Activated T-helper 2 cell treated with anti-CD3 and anti-CD28 coated beads, Interferon-gamma antibody, Interleukin-2, Interleukin-4, amounts not matched to agents 10 μg/mL and 5 μg/mL and 100 μg/mL, durations not matched to agents 14 hours and 24 hours and 36 hours (primary cell): ENCODE results near the gene NXPH3. TPM values are rescaled to one million over a fixed set of nuclear protein-coding genes. Genes with fewer than 3 reads are reported as not detected.

Experiments used
- DNase-seq: peaks from one replicate; pipeline ENCODE4 v3.0.0; 2021; ENCODE audit warnings: low spot score
- H3K27ac Mint-ChIP-seq: one replicate; pipeline ENCODE4 v1.8.0; 2021; ENCODE audit warnings: mixed read lengths
- H3K27me3 Mint-ChIP-seq: one replicate; pipeline ENCODE4 v1.8.0; 2021; ENCODE audit warnings: low read depth, mixed read lengths
- H3K36me3 Mint-ChIP-seq: one replicate; pipeline ENCODE4 v1.8.0; 2021; ENCODE audit warnings: low read depth, mixed read lengths
- H3K4me1 Mint-ChIP-seq: one replicate; pipeline ENCODE4 v1.8.0; 2021; ENCODE audit warnings: low read depth, mixed read lengths
- H3K4me3 Mint-ChIP-seq: one replicate; pipeline ENCODE4 v1.8.0; 2021; ENCODE audit warnings: low read depth, mild to moderate bottlenecking, moderate library complexity, mixed read lengths
- H3K9me3 Mint-ChIP-seq: one replicate; pipeline ENCODE4 v1.8.0; 2021; ENCODE audit warnings: mixed read lengths
- intact Hi-C: fragments of 100-400 bp; cut with micrococcal nuclease; formaldehyde crosslinking; loops from one replicate; pipeline ENCODE4 v1.15.1; 2023
- total RNA-seq: library from RNA; stranded (reverse); gene quantifications from 2 replicates; pipeline ENCODE4 v1.2.3, GENCODE V29; 2022

Gene NXPH3
- total RNA-seq, 1 donor from 2014 or later: 0.21 TPM

DNA sequence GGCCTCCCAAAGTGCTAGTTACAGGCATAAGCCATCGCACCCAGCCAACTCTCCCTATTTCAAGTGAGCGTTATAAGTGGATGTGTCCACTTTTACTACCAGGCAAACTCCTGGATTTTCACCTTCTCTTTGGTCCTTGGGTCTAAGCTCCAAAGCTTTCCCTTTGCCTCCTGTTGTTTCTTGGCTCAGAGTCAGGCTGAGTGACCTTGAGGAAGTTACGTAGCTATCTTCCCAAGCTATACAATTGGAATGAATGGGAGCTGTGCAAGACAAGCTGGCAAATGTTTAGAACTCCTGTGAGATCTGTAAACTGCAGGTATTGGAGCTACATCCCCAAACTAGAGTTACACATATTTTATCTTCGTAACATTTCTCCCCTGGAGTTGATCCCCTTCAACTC lies 20.3 kb downstream of the NXPH3 start:
- no peak for DNase-seq
- intact Hi-C loops: no loop called here
- Mint-ChIP-seq H3K4me3 (no peak overlapping the region), H3K27me3 (no peaks in the 10 kb centered on the region), H3K9me3 (no peaks in the 10 kb centered on the region), H3K36me3 (peaks cover 37% of the 10 kb centered on the region), H3K27ac (no peak overlapping the region), H3K4me1 (peaks cover 7% of the 10 kb centered on the region)

DNA sequence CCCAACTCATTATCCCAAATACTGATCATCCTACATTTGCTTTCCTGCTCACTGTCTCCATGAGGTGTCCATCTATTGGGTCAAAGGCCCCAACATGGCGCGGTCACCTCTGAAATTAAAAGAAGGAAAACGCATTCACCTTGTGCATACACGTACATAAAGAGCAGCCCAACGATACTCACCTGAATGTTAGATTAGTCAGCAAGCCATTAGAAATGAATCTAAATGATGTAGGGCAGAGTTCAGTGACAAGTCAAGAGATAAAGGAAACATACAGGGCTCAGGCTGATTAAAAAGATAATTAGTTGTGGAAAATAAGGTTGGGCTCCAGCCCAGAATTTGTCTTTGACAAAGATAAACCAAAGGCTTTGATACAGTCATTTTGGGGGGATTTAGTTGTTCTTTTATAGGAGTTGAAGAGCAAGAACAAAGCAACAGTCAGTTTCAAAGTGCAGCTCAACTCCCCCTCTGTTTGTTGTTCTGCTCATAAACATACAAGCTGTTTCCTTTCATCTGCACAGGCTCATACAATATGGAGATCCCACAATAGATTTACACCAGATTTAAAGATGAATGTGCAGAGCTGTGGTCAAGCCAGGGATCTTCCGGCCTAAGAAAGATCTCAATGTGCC lies 21.1 kb downstream of the NXPH3 start:
- peaks cover 45% of the 10 kb centered on the region for H3K36me3 Mint-ChIP-seq
- H3K4me3 Mint-ChIP-seq: no peak overlapping the region
- H3K4me1 Mint-ChIP-seq: peaks cover 7% of the 10 kb centered on the region
- H3K27me3 Mint-ChIP-seq: no peaks in the 10 kb centered on the region
- no peaks in the 10 kb centered on the region for H3K9me3 Mint-ChIP-seq
- no peak overlapping the region for H3K27ac Mint-ChIP-seq
- intact Hi-C loops: no loop called here
- DNase-seq: no peak

DNA sequence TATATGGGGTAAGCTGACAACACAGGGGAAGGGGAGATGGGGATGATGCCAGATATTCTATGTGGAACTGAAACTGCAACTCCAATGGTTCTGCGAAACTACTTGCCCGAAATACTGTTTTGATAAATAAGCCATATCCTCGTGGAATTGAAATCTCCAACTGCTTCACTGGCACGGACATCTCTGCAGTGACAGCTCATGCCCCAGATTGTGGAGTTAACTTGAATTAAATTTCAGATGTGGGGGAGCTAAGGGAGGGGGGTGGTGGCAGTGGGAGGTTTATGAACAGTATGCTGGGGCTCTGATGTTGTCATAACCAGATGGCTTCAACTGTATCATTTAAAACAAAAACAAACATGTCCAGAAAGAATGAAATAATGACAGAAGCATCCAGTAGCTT lies 21.8 kb downstream of the NXPH3 start:
- H3K27ac Mint-ChIP-seq: no peak overlapping the region
- H3K36me3 Mint-ChIP-seq: peaks cover 49% of the 10 kb centered on the region
- H3K9me3 Mint-ChIP-seq: no peaks in the 10 kb centered on the region
- H3K4me1 Mint-ChIP-seq: peaks cover 7% of the 10 kb centered on the region
- DNase-seq: no peak
- H3K27me3 Mint-ChIP-seq: no peaks in the 10 kb centered on the region
- no peak overlapping the region for H3K4me3 Mint-ChIP-seq
- intact Hi-C loops: no loop called here

DNA sequence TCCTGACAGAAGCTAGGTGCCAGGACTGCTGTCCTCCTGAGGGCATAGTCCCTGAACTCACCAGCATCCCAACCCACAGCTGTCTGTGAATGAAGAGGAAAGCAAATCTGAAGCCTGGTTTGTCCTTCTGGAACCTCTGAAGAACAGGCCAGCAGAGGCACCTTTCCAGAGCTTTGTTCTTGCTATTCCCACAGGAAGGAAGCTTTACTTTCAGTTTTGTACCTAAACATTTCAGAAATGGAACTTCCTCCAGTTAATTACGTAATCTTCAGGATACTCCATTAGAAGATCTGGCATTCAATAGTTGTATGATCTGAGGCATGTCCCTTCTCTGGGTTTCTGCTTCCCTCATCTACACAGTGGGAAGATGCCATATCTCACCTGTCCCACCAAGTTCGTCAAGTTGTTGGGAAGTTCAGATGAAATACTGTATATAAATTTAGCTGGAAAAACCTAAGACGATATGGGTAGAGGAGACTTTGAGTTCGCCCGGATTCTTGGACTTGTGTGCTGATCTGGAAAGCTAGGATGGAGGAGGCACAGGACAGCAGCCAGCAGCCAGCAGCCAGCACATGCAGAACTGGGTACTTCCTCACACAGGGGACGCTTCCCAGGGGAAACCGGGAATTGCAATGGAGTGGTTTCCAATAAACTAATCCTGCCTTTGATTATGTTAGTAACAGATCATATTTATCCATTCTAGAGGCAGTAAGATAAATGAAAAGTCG lies 22.4 kb downstream of the NXPH3 start:
- H3K27ac Mint-ChIP-seq: no peak overlapping the region
- peaks cover 56% of the 10 kb centered on the region for H3K36me3 Mint-ChIP-seq
- H3K4me1 Mint-ChIP-seq: peaks cover 10% of the 10 kb centered on the region
- H3K9me3 Mint-ChIP-seq: no peaks in the 10 kb centered on the region
- intact Hi-C loops: no loop called here
- DNase-seq: no peak
- no peak overlapping the region for H3K4me3 Mint-ChIP-seq
- H3K27me3 Mint-ChIP-seq: no peaks in the 10 kb centered on the region

DNA sequence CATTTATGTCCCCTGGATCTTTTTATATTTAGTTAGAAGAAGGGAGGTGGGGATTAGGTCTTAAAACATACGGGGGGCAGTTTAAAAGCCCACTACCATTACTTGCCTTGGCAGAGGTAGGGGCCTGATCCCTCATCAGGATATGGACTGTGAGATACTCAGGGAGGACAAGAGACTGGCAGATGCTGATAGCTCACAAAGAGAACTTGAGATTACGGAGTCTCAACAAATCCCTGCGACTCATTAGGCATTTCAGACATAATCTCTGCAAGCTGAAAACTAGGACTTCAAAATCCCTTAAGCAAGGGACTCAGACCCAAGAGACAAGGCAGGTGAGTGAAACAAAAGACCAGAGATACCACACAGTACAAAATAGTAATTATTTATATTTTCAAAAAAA lies 23.2 kb downstream of the NXPH3 start:
- intact Hi-C loops: no loop called here
- Mint-ChIP-seq H3K4me3 (no peak overlapping the region), H3K4me1 (peaks cover 10% of the 10 kb centered on the region), H3K27me3 (no peaks in the 10 kb centered on the region), H3K9me3 (no peaks in the 10 kb centered on the region), H3K27ac (no peak overlapping the region), H3K36me3 (peaks cover 61% of the 10 kb centered on the region)
- no peak for DNase-seq

DNA sequence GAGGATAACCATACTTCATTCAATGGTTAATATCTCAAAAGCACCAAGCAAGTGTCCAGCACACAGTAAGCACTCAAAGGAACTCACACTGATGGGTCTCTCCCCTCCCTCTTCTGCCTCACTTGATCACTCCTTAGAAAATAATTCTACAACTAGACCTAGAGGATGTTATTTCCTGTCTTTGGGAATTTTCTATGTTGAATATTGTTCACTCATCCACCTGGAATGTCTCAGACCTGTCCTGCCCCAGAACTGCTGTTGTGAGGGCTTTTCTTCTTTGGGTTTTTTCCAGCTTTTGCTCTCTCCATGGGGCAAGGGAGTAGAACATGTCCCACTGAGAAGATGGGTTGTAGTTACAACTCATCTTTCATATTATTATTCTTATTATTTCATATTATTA lies 25.3 kb downstream of the NXPH3 start:
- Mint-ChIP-seq H3K4me3 (no peak overlapping the region), H3K4me1 (peaks cover 10% of the 10 kb centered on the region), H3K27me3 (no peaks in the 10 kb centered on the region), H3K36me3 (peaks cover 67% of the 10 kb centered on the region), H3K9me3 (no peaks in the 10 kb centered on the region), H3K27ac (no peak overlapping the region)
- intact Hi-C loops: no loop called here
- no peak for DNase-seq

DNA sequence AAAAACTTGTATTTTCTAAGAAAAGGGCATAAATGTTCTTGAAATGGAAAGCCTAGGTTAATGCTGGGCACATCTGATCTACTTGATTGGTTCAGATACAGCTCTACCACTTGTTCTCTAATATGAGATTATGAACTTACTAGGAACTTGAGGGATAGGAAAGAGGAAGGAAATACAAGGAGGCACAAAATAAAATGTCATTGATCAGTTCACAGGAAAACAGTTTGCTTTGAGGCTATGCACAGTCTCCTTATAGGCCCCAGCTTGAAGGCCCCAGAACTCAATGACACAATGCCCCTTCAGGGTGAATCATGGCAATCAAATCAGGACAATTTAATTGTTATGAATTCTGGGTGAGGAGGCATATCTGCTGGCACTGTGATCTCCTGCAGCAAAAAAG lies 27.1 kb downstream of the NXPH3 start:
- Mint-ChIP-seq H3K4me1 (peaks cover 3% of the 10 kb centered on the region), H3K27ac (no peak overlapping the region), H3K36me3 (peaks cover 62% of the 10 kb centered on the region), H3K4me3 (no peak overlapping the region), H3K27me3 (no peaks in the 10 kb centered on the region), H3K9me3 (no peaks in the 10 kb centered on the region)
- DNase-seq: no peak
- intact Hi-C loops: no loop called here

DNA sequence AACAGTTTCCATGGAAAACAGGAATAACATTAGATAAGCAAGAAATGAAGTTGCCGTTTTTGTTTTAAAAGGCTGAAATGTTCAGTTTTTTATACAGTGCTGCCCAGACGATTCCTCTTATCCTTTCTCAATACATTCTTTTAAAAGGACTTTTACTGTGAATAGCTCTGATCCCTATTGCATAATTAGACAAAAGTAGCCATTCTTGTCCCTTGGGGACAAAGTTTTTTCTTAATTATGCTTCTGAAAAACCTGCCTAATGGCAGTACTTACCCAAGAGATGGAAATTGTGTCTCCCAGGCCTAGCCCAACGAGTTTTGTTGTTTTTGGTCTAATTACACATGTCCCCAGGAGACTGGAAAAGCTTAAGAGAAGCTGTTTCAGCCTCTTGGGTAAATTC lies 27.6 kb downstream of the NXPH3 start:
- no peak overlapping the region for H3K27ac Mint-ChIP-seq
- intact Hi-C loops: no loop called here
- no peak for DNase-seq
- no peak overlapping the region for H3K4me3 Mint-ChIP-seq
- peaks cover 3% of the 10 kb centered on the region for H3K4me1 Mint-ChIP-seq
- H3K36me3 Mint-ChIP-seq: peaks cover 60% of the 10 kb centered on the region
- no peaks in the 10 kb centered on the region for H3K27me3 Mint-ChIP-seq
- H3K9me3 Mint-ChIP-seq: no peaks in the 10 kb centered on the region

DNA sequence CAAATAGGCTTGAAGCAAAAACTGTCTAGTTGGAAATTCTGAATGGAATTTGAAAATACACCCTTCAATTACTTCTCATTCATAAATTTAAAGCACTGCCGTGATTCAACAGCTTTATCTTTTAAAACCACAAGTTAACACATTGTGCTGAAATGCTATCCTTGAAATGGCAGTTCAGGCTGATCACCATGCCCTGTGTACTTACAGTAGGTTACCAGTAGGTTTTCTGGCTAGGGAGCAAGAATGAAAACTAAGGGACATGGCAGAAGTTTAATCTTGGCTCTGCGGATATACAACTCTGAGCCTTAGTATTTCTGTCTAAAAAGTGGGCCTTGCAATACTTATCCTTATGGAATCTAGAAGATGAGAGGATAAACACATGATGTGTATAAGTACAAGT lies 28.0 kb downstream of the NXPH3 start:
- Mint-ChIP-seq H3K27me3 (no peaks in the 10 kb centered on the region), H3K4me1 (peaks cover 3% of the 10 kb centered on the region), H3K27ac (no peak overlapping the region), H3K36me3 (peaks cover 58% of the 10 kb centered on the region), H3K9me3 (no peaks in the 10 kb centered on the region), H3K4me3 (no peak overlapping the region)
- intact Hi-C loops: no loop called here
- DNase-seq: no peak

DNA sequence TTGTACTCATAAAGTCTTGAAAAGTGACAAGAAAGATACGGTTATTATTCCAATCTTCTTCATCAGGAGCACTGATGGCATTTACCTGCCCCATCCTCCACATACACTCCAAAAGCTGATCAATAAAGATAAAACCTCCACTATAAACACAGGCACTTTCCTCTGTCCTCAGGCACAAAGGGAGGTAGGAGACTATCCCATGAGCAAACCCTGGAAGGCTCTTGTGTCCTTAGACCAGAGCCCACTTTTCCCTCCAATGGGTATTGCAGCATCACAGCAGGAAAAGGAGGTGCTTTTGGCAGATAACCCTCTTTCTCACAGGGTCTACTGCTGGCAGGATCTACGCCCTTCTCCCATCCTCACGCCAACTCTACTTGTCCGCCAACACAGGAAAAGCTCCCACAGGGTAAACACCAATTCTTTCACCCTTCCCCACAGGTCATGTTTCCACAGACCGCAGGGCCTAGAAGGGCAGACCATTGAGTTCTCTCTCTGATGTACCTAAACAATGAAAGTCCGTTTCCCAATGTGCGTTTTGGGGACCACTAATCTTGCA lies 28.7 kb downstream of the NXPH3 start:
- Mint-ChIP-seq H3K4me3 (no peak overlapping the region), H3K4me1 (peaks cover 3% of the 10 kb centered on the region), H3K36me3 (peaks cover 54% of the 10 kb centered on the region), H3K9me3 (no peaks in the 10 kb centered on the region), H3K27ac (no peak overlapping the region), H3K27me3 (no peaks in the 10 kb centered on the region)
- intact Hi-C loops: no loop called here
- no peak for DNase-seq

DNA sequence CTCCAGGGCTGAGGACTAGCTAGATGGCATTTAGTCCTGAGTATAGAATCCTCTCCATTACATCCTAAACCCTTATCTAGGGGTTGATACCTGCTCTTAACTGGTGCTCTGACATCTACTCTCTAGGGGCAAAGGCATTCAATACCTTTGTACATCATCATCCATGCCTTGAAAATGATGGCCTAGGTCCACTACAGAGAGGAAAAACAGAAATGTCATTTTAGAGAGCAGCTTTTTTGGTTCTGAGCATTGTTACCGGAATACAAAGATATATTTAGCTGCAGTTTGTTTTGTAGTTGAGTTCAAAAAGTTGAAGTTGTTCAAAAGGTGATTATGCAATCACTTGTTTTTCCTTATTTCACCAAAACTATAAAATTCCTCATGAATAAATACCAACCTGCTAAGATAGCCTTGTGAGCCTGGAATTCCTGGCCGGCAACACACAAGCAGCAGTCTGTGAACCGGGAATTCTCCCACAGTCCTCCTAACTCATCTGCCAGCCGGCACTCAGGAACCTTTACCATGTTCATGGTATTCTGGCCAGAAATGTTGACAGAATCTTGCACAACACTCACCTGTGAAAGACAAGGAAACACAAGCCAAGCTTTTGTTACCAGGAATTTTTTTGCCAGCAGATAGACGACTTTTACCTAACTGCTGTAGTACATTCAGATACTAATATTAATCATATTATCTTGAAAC lies 35.4 kb downstream of the NXPH3 start:
- H3K36me3 Mint-ChIP-seq: peaks cover 52% of the 10 kb centered on the region
- H3K4me1 Mint-ChIP-seq: peaks cover 3% of the 10 kb centered on the region
- no peaks in the 10 kb centered on the region for H3K9me3 Mint-ChIP-seq
- intact Hi-C loops: no loop called here
- H3K27ac Mint-ChIP-seq: no peak overlapping the region
- H3K4me3 Mint-ChIP-seq: no peak overlapping the region
- no peak for DNase-seq
- no peaks in the 10 kb centered on the region for H3K27me3 Mint-ChIP-seq

DNA sequence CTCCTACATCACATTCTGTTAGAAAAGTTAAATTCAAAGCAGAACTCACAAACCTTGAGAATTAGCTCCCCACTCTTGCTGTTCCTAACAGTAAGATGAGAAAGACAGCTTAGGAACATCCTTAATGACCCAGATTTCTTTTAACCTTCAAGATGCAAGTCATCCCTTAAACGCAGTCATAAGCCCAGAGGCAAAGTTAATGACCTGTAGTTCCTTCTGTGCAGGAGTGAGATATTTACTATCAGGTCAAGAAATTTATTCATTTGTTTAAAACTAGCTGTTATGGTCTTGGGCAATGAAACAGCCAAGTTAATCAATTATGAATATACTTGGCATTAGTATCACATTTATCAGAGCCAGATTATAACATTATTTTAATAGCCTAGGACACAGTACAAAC lies 37.1 kb downstream of the NXPH3 start:
- Mint-ChIP-seq H3K36me3 (peaks cover 53% of the 10 kb centered on the region), H3K4me3 (no peak overlapping the region), H3K9me3 (no peaks in the 10 kb centered on the region), H3K27ac (no peak overlapping the region), H3K27me3 (no peaks in the 10 kb centered on the region), H3K4me1 (peaks cover 10% of the 10 kb centered on the region)
- DNase-seq: no peak
- intact Hi-C loops: no loop called here

DNA sequence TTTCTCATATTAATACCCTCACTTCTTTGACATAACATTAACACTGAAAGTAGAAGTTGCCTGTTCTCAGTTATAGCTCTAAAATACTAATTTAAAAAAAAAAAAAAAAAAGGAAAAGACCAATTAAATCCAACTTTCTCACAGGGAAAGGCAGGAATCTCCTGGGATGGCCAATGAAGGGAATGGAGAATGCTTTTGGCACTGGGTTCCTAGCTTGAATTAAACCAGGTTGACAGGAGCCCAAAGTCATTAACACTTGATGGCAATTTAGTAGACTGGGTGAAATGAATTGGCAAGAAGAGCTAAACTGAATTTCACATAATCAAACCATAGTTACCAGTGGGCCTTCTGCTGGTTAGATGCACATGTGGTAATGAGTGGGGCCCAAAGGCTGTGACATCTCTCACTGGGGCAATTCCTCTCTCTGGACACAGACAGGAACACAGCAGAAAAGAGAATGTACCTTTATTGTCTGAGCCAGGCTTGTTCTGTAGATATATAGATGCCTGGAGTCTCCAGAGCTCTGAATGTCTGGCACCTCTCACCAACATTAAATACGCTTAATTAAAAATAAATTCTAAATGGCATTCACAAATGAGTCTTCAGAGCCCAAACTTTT lies 37.6 kb downstream of the NXPH3 start:
- Mint-ChIP-seq H3K36me3 (peaks cover 54% of the 10 kb centered on the region), H3K4me1 (peaks cover 12% of the 10 kb centered on the region), H3K27me3 (no peaks in the 10 kb centered on the region), H3K9me3 (no peaks in the 10 kb centered on the region), H3K27ac (no peak overlapping the region), H3K4me3 (no peak overlapping the region)
- no peak for DNase-seq
- intact Hi-C loops: no loop called here
